Adipocyte (in vitro differentiated cells): Measurements from ENCODE around the gene TRPV2.
"Not testable (repeated sequence)": the region's sequence is repeated elsewhere in the genome, so short reads cannot be mapped to it uniquely, and the experiment has no call there.

Source experiments
- DNase-seq: peaks from one replicate; pipeline ENCODE4 v3.0.0-alpha.2; 2015; ENCODE audit warnings: low read depth
- H3K27me3 ChIP-seq: replicated peaks from 2 replicates; pipeline ENCODE4 v1.7.0; 2013; ENCODE audit warnings: mild to moderate bottlenecking, low read length, moderate library complexity; ENCODE audit not compliant: control insufficient read depth, insufficient read depth
- H3K36me3 ChIP-seq: 2 replicates; pipeline ENCODE4 v1.7.0; 2013; ENCODE audit warnings: low read length, mild to moderate bottlenecking, moderate library complexity; ENCODE audit not compliant: control insufficient read depth, insufficient read depth, severe bottlenecking
- H3K4me1 ChIP-seq: 2 replicates; pipeline ENCODE4 v1.7.0; 2013; ENCODE audit warnings: mild to moderate bottlenecking, low read length, moderate library complexity; ENCODE audit not compliant: control insufficient read depth, insufficient read depth
- H3K4me3 ChIP-seq: 2 replicates; pipeline ENCODE4 v1.7.0; 2013; ENCODE audit warnings: mild to moderate bottlenecking, low read length, moderate library complexity
- H3K9ac ChIP-seq: 2 replicates; pipeline ENCODE4 v1.7.0; 2013; ENCODE audit warnings: mild to moderate bottlenecking, low read length, moderate library complexity
- H3K9me3 ChIP-seq: 2 replicates; pipeline ENCODE4 v1.7.0; 2013; ENCODE audit warnings: mild to moderate bottlenecking, low read length, moderate library complexity; ENCODE audit not compliant: control insufficient read depth

TRPV2 gene

GRCh38 chr17:16439303-16439791, 24.0 kb downstream of the TRPV2 start:
- Histone ChIP-seq H3K4me3 (peak overlapping the region; percentile 94), H3K9me3 (no peaks in the 10 kb centered on the region), H3K27me3 (no peaks in the 10 kb centered on the region), H3K4me1 (peaks cover 52% of the 10 kb centered on the region), H3K36me3 (peaks cover 45% of the 10 kb centered on the region), H3K9ac (peak overlapping the region; percentile 99)
- peak; percentile 66 for DNase-seq

- DNase-seq: peak; percentile 48
- H3K36me3 ChIP-seq: peaks cover 47% of the 10 kb centered on the region
- no peaks in the 10 kb centered on the region for H3K27me3 ChIP-seq
- H3K4me3 ChIP-seq: peak overlapping the region; percentile 94
- H3K9ac ChIP-seq: peak overlapping the region; percentile 99
- H3K4me1 ChIP-seq: peaks cover 52% of the 10 kb centered on the region
- no peaks in the 10 kb centered on the region for H3K9me3 ChIP-seq
Measured at GRCh38 chr17:16439811-16440351, 24.5 kb downstream of the TRPV2 start.

GRCh38 chr17:16440354-16440753, 25.0 kb downstream of the TRPV2 start:
- peaks cover 52% of the 10 kb centered on the region for H3K4me1 ChIP-seq
- not testable (repeated sequence) for H3K27me3 ChIP-seq, DNase-seq, H3K9me3 ChIP-seq
- peaks cover 48% of the 10 kb centered on the region for H3K36me3 ChIP-seq
- peak overlapping the region; percentile 99 for H3K9ac ChIP-seq
- peak overlapping the region; percentile 94 for H3K4me3 ChIP-seq

GRCh38 chr17:16440901-16441629, 25.7 kb downstream of the TRPV2 start:
- H3K9me3 ChIP-seq: no peaks in the 10 kb centered on the region
- H3K36me3 ChIP-seq: peaks cover 52% of the 10 kb centered on the region
- H3K4me3 ChIP-seq: peak overlapping the region; percentile 94

GRCh38 chr17:16442141-16442540, 26.8 kb downstream of the TRPV2 start:
- Histone ChIP-seq H3K4me1 (peaks cover 52% of the 10 kb centered on the region), H3K36me3 (peaks cover 52% of the 10 kb centered on the region), H3K9me3 (no peaks in the 10 kb centered on the region), H3K9ac (peak overlapping the region; percentile 47), H3K27me3 (no peaks in the 10 kb centered on the region), H3K4me3 (peak overlapping the region; percentile 59)
- DNase-seq: peak; percentile 14

More at GRCh38 chr17:16440901-16441629, 25.7 kb downstream of the TRPV2 start:
- peak overlapping the region; percentile 99 for H3K9ac ChIP-seq
- DNase-seq: peak; percentile 37
- peaks cover 52% of the 10 kb centered on the region for H3K4me1 ChIP-seq
- H3K27me3 ChIP-seq: no peaks in the 10 kb centered on the region

GRCh38 chr17:16442594-16443510, 27.5 kb downstream of the TRPV2 start:
- Histone ChIP-seq H3K4me3 (peak overlapping the region; percentile 59), H3K4me1 (peaks cover 52% of the 10 kb centered on the region), H3K27me3 (no peaks in the 10 kb centered on the region), H3K9ac (peak overlapping the region; percentile 47), H3K36me3 (peaks cover 52% of the 10 kb centered on the region), H3K9me3 (no peaks in the 10 kb centered on the region)
- DNase-seq: no peak

GRCh38 chr17:16443511-16444257, 28.3 kb downstream of the TRPV2 start:
- Histone ChIP-seq H3K4me3 (no peak overlapping the region), H3K36me3 (peaks cover 52% of the 10 kb centered on the region)
- no peak for DNase-seq

GRCh38 chr17:16444258-16444886, 29.0 kb downstream of the TRPV2 start:
- DNase-seq: no peak
- Histone ChIP-seq H3K9ac (peak overlapping the region; percentile 47), H3K36me3 (peaks cover 52% of the 10 kb centered on the region), H3K9me3 (no peaks in the 10 kb centered on the region), H3K27me3 (no peaks in the 10 kb centered on the region), H3K4me3 (no peak overlapping the region), H3K4me1 (peaks cover 46% of the 10 kb centered on the region)

More at GRCh38 chr17:16443511-16444257, 28.3 kb downstream of the TRPV2 start:
- H3K9ac ChIP-seq: peak overlapping the region; percentile 47
- no peaks in the 10 kb centered on the region for H3K27me3 ChIP-seq
- no peaks in the 10 kb centered on the region for H3K9me3 ChIP-seq
- H3K4me1 ChIP-seq: peaks cover 46% of the 10 kb centered on the region

GRCh38 chr17:16446338-16446983, 31.1 kb downstream of the TRPV2 start:
- Histone ChIP-seq H3K4me3 (no peak overlapping the region), H3K36me3 (peaks cover 36% of the 10 kb centered on the region), H3K27me3 (no peaks in the 10 kb centered on the region), H3K9me3 (no peaks in the 10 kb centered on the region), H3K4me1 (peaks cover 29% of the 10 kb centered on the region), H3K9ac (no peak overlapping the region)
- no peak for DNase-seq

GRCh38 chr17:16447676-16448075, 32.3 kb downstream of the TRPV2 start:
- Histone ChIP-seq H3K27me3 (no peaks in the 10 kb centered on the region), H3K4me3 (no peak overlapping the region), H3K9ac (no peak overlapping the region), H3K4me1 (peaks cover 17% of the 10 kb centered on the region), H3K36me3 (peaks cover 24% of the 10 kb centered on the region), H3K9me3 (no peaks in the 10 kb centered on the region)
- no peak for DNase-seq
